ENCODE data around the gene LMAN2.
"Not testable (repeated sequence)": the region's sequence is repeated elsewhere in the genome, so short reads cannot be mapped to it uniquely, and the experiment has no call there.

The LMAN2 gene

DNA sequence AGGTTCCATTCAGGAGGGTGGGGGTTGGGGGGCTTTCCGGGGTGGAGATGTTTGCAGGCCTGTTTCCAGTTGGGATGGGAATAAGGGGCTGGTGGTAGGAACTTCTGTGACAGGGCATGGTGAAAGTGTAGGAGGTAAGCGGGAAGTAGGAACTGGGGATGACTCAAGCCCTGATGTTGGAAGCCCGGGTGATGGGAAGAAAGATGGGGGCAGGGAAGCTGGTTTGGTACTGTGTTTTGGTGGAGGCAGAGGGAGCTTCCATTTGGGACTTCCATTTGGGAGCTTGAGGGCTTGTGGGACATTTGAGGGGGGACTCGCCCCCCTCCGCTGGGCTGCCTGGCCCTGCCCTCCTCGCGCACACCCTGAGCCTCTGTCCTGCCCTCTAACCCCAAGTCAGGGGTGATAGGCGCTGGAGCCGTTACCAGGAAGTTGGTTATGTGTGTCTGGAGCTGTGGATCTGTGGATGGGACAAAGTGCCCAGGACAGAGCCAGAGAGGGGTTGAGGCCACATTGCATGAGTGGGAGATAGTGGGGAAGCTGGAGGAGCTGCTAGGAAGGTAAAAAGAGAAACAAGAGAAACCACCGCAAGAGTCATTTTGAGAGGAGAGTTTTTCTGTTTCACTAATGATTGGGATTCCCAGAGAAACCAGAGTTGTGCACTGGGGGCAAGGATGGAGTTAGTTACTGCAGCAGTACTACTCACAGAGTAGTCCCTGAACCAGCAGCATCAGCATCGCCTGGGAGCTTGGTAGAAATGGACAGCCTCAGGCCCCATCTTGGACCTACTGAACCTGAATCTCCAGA, 12.9 kb upstream of the LMAN2 start:
- DNase-seq, result peak; percentile 62

DNA sequence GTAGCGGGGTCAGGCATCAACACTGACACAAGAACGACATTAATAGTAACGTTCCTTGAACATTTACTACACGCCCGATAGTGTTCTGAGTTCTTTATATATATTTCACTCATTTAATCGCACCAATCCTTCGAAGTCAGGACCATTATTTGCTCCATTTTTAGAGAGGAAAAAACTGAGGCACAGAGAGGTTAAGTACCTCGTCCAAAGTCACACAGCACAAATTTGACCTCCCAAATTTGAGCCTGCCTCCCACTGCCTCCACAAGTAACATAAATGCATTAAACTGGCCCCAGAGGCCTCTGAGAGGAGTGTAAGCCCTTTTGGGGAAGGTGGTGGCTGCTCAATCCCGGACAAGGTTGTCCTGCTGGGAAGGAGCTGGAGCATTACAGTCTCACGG, 12.1 kb upstream of the LMAN2 start:
- no peak for DNase-seq

DNA sequence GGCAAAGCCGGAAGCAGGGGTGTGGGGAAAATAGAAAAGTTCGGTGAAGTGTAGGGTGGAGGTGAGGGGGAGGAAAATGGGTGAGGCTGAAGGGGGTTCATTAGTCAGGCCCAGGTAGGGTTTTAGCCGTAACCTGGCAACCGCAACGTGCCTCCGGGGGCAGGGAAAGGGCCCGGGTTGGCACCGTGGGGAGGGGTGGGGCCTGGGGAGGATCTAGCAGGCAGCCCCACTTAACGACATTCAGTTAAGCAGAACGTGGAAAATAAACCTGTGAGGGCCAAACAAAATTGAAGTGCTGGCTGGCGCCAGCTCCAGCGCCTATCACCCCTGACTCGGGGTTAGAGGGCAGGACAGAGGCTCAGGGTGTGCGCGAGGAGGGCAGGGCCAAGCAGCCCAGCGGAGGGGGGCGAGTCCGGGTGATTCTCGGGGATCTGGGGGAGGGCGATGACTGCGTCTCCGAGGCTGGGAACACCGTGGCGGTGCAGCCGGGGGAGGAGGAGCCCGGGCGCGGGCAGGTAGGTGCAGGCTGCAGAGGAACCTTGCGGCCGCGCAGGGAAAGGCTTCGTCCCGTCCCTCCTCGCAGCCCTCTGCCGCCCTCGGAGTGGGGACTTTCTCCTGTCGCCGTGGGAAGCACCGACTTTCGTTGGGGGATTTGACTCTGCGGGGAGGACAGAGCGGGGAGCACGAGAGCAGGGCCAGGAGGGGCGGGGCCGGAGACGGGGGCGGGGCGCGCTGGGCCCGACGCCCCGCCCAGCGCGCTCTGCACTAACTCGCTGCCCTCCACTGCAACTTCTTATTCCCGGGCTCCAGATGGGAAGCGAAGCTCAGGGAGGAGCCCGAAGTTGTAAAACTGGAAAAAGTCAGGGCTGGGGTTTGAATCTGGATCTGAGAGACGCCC, 11.4 kb upstream of the LMAN2 start:
- peak; percentile 67 for DNase-seq

DNA sequence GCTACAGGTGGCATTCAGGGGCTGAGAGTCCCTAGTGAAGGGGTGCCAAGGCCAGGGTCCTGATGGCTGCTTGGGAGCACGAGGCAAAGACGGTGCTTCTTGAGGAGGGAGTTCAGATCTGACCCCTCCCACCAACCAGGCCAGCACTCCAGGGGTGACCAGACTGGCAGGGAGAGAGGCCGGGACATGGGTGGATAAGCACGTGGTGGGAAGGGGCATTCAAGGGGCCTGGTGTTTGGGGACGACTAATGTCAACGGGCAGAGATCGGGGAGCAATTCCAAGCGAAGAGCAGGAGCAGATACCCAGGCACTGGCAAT, 10.8 kb upstream of the LMAN2 start:
- DNase-seq, result no peak

DNA sequence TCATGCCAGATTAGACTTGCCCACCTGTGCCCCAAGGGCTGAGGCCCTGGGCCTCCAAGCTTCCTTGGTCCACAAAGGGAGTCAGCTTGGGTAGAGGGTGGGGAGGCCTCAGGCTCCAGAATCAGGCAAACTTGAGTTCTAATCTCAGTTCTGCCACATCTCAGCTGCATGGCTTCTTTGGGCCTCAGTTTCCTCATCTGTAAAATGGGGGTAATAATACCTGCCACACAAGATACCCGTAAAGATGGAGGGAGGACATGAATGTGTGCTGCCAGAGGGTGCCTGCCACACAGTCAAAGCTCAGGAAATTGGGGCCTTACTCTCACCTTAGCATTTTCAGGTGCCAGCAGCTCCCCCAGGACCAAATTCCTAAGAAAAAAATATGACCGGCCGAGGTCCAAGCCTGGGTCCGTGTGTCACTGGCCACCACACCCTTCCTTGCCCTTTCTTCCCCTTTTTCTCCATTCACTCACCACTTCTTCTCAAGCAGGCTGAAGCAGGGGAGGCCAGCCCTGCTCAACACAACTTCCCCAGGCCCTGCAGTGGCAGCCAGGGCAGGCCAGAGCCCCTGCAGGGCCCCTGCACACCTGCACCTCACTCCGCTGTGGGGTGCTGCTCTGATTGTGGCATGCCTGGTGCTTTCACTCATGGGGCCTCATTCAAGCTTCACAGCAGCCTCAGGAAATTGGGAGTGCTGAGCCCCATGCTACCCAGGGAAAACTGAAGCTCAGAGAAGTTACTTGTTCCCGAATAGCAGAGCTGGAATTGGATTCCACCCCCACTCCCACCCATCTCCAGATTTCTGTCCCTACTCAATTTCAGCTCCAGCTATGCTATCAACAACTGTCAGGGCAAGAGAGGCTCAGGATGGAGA, 10.2 kb upstream of the LMAN2 start:
- DNase-seq, result peak; percentile 57

DNA sequence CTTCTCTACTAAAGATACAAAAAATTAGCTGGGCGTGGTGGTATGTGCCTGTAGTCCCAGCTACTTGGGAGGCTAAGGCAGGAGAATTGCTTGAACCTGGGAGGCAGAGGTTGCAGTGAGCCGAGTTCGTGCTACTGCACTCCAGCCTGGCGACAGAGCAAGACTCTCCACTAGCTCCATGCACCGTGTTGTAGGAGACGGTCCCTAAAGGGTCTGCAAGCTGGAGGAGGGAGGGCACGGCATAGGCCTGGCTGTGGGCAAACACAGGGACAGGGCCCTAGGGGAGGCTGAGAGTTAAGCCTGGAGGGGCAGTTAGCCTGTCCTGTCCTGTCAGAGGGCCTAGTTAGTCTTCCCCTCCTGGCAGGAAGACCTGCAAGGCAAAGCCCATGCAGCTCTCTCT, 9.3 kb upstream of the LMAN2 start:
- not testable (repeated sequence) for DNase-seq

DNA sequence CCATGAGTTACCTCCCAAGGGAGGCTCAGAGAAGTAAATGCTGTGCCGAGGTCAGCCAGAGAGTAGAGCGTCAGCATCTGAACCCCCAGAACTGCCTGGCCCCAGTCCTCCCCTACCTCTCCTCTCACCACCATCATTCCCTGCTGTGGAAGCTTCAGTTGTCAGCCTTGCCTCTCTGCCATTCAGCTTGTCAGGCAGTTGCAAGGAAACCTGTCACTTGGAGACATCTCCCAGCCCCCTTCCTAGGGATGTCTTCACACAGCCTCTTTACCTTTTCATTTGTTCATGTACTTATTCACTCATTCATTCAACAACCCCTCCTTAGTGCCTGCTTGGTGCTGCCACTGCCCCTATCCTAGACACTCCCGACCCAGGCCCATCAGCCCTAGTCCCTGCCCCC, 8.4 kb upstream of the LMAN2 start:
- DNase-seq, result no peak

DNA sequence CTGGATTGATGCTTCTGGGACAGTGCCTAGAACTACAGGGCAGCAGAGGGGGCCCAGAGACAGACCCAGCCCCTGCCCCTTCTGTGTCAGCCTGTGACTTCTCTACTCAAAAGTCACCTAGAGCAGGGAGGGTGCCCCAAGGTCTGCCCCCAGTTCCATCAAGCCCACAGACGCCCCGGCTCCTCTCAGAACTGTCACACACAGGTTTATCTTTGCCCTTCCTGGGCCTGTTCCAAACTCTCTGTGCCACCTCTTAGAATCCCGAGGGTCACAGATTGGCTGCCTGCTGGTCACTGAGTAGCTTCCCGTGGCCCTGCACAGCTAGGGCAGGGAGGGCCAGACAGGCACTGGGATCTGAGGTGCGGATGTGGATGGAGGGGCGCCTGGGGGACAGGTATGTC, 8.0 kb upstream of the LMAN2 start:
- DNase-seq, result no peak

DNA sequence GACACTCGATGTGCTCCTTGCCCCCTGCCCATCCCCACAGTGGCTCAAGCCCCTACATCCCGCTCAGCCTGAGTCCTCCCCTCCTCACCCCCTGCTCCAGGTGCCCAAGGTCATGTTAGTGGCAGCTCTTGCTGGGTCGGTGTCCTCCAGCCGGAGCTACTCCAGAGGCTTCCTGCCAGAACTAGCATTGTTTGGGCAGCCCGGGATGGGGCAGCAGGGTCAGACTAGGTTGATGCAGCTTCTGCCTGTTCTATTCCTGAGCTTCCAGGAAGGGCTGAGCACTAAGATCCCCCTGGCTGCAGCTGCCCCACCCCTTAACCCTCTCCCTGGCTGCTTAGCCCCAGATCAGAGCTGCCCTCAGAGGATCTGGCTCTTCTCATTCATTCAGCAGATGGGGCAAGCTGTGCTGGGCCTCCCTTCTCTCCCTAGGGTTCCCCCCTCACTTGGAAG, 6.9 kb upstream of the LMAN2 start:
- no peak for DNase-seq

DNA sequence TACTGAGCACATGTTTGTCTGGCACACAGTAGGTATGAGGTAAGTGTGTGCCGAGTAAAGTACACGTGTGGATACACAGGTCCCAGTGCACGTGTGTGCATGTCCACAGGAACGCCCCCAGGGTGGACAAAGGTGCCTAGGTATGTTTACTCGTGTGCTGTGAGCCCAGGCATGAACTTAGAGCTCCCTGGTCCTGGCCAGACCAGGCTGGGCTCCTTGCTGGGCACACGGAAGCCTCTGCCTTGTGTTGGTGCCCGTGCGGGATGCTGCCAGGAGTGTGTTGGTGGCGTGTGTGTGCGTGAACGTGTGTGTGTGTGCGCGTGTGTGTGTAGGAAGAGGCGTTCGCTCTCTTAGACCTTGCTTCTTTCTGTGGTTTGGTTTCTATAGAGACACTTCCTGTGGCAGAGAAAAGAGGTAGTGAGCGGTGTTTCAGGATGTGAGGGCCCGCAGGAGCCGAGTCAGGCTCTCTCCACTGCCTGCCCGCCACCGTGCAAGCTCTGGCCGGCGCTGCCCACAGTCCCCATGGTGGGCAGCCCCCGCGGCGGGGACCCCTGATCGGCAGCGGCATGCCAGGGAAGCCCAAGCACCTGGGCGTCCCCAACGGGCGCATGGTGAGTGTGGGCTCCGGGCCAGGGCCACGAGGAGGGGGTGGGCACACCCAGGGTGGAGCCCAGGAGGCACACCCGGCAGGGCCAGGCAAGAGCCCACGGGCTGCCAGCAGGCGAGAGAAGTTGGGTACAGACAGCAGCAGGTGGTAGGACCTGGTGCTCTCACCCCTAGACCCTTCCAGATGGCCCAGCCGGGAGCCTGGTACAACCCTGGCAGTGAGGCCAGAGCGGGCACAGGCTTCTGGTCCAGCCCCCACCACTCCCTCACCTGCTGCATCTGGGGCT, 6.2 kb upstream of the LMAN2 start, which contains the start of gene RGS14:
Gene RGS14, plus strand, starts transcription at position 466 of the 893 bp plus-strand sequence. Its CDS starts 101 bp downstream, at position 567.
- peak; percentile 88 for DNase-seq

DNA sequence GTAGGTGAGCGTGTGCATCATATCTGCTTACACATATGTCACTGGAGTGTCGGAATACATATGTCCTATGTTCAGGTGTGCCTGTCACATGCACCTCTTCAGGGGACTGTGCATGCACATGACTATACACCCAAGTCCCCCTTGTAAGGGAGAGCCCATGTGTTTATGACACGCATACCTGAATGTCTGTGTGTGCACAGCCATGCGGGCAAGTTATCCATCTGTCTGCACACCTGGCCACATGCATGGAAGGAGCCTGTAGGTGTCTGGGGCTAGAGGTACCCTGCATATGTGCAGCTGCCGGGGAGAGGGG, 5.6 kb upstream of the LMAN2 start:
- DNase-seq, result no peak

DNA sequence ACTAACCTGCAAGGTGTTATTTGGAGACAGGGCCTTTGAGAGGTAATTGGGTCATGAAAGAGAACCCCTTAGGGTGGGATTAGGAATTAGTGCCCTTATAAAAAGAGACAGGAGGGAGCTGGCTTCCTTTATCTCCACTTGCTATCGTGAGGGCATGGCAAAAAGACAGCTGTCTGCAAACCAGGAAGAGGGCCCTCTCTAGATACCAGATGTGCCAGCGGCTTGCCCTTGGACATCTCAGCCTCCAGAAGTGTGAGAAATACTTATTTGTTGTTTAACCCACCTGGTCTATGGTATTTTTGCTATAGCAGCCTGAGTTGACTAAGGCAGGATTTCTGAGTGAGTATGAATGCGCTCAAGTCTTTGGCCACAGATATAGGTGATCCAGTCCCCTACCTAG, 5.3 kb upstream of the LMAN2 start:
- DNase-seq, result no peak

DNA sequence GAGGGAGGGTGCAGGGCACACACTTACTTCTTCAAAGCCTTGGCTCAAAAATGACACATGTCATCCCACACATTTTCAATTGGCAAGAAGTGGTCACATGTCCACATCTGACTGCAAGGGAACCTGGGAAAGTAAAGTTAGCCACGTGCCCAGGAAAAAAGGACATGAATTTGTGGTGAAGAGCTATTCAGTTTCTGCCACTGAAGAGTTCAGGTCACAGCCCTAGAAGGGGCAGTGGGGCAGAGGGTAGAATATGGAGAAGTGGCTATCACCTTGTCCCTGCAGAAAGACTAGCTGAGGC, 4.3 kb upstream of the LMAN2 start:
- DNase-seq, result peak; percentile 26

DNA sequence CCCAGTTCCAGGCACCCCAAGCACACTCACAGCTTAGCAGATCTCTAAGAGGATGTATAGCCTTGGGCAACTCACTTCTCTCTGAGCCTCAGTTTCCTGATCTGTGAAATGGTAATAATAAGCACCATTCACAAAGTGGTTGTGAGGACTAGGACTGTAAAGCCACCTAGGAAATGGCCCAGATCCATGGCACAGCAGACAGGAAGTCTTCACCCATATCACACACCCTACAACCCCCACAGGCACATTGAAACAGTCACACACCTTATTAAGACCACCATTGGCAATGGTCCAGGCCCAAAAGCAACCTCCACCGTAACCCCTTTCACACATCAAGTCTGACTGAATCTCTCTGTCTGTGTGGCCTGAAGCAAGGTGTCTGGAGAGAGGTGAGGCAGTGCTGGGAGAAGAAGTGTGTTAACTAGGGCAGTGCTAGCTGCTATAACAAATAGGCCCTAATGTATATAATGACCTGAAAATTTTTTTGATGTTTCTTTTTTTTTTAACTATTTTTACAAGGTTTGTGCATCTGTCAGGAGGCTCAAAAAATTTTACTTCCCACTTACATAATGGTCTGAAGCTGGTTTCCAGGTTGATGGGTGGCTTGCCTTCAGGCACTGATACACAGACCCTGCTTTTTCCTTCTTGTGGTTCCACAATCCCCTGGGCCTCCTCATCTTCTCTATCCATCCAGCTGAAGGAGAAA, 3.8 kb upstream of the LMAN2 start:
- no peak for DNase-seq

DNA sequence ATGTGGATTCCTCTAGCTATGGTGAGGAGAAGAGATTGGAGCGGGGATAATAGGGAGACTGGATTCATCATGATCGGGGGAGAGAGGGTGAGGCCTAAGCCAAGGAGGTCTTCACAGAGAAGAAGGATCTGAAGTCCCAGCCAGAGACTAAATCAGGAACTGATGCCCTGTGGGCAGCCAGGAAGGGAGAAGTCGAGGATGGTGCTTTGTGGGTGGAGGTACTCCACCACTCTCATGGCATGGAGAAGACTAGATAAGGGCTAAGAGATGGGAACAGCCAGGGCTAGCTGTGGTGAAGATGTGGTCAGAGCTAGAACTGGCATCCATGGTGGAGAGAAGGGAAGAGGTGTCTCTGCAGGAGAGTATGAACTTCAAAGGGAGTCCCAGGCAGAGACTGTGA, 3.2 kb upstream of the LMAN2 start:
- DNase-seq, result peak; percentile 58

DNA sequence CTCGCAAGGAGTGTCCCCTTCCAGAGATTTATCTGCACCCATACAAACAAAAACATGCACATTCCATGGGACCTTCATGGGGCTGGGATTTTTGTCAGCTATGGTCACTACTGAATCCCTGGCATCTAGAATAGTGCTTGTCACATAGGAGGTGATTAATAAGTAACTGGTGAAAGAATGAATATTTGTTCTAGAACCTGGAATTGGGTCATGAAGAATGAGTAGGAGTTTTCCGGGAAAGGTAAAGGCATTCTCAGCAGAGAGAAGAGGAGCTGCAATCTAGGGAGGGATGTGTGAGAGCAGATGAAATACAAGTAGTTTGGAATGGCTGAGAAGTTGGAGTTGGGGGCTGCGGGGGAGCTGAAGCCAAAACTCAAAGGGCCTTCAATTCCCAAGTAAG, 2.8 kb upstream of the LMAN2 start:
- no peak for DNase-seq

DNA sequence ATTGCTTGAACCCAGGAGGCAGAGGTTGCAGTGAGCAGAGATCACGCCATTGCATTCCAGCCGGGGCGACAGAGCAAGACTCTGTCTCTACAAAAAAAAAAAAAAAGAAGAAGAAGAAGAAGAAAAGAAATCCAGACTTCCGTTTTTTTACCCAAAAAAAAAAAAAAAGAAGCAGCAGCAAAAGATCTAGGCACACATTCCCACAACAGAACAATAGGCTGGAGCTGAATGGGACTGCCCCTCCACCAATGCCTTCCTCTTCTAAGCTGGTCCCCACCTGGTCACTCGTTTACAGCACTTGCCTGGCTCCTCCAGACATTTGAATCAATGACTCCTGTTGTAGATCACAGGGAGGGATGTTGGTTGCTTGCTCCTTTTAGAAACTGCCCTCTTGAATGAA, 1.6 kb upstream of the LMAN2 start:
- peak; percentile 28 for DNase-seq

DNA sequence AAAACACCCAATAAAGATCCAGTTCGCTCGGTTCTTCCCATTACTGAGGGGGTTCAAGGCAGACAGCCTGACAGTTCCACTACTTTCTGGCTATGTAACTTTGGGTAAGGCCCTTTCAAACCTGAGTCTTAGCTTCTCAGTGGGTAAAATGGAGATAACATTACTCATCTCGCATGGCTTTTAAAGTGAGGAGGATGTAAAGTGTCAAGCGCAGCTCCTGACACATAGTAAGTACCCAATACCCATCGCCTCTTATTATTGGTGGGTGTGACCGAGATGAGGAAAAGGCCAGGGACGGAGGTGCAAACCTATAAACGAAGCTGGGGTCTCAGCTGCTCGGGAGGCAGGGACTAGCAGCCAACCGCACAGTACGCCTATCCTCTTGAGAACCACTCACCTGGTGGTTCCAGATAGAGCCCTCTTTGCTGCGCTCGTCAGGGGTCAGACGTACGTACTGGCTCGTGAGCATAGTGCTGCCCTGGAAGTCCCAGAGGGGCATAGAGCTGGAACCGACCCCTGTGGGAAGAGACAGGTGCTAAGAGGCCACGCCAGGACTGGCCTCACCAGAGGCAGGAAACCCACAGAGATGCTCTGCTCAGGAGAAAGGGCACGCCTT, 584 bp downstream of the LMAN2 start:
- DNase-seq, result peak; percentile 13

DNA sequence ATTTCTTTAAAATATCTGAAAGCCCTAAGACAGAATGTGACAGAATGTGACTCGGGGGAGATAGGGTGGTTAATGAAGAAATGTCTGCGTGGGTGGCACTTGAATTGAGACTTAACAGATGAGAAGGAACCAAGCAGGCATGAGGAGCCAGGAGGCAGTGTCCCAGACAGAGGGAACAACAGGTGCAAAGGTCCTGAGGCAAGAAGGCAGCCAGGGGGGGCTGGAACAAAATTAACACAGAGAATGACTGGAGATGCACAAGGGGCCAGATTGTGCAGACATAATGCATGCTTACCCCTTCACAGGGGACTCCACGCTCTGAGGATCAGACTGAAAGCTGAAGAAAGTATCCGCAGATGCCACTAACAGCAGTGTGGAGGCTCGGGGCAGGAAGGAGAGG, 1.7 kb downstream of the LMAN2 start:
- no peak for DNase-seq

DNA sequence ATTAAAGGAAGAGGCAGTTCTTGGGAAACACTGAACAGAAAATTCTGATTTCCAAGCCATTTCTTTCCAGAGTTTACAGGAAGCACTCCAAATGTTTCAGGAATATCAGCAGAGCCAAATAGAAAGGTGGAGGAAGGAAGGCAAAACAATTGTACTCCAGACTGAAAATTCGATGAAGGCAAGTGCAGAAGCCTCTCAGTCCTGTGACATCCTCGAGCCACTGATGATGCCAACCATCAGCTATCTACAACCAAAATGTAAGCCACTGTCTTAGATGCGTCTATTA, 2.2 kb downstream of the LMAN2 start:
- no peak for DNase-seq

DNA sequence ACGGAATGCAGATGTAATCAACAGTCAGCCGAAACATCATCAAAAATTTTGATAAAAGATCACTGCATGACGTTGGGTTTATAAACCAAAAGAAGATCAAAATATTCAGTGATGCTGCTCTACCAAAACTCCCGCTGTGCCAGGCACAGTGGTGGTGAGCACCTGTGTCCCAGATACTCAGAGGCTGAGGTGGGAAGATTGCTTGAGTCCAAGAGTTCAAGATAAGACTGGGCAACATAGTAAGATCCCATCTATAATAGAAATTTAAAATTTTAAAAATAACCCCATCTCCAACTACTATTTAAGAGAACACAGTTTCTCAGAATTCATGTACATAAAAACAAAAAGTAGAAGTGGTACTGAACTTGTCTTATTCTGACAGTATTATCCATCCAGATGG, 3.8 kb downstream of the LMAN2 start:
- DNase-seq, result no peak

DNA sequence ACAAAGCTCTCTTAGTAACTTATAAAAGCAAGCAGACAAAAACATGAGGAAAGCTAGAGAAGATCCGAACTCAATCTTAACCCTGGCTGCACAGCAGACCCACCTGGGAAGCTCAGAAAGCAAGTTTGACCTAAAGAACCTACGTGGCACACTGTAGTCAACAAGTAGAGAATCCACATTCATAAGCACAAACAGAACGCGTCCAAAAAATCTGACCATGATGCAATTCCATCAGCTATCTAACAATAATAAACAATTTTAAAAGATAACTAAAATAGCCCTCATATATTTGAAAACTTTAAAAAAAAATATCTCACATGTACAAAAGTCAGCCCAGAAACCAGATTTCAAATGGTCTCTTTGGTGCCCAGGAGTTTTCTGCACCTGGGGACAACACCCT, 4.6 kb downstream of the LMAN2 start:
- DNase-seq, result no peak
